ENCODE data around the gene EDN2.

The EDN2 gene

GRCh38 chr1:41489561-41489960 lies 5.1 kb upstream of the EDN2 start:
- ChIA-PET CTCF (interaction anchor here (1.3 to 10.6 kb wide), 2 partner anchors 26 to 30 kb away, joined by 3 to 105 read pairs; no protein-coding TSS in a partner anchor), POLR2A (no interaction called here)
- DNase-seq (ENCODE audit: low read depth, low spot score) = no peak
- no peak overlapping the region for H3K4me3 ChIP-seq (ENCODE audit: low read depth, low read length)
- TF ChIP-seq CTCF (IDR thresholded peaks at IDR 0.05; ENCODE audit: insufficient read depth, low read length, missing control alignments) = no peak

- POLR2A ChIA-PET = no interaction called here
- DNase-seq (ENCODE audit: low read depth, low spot score) = no peak
- no peak overlapping the region for H3K4me3 ChIP-seq (ENCODE audit: low read depth, low read length)
- CTCF ChIA-PET = interaction anchor here (0.6 to 1.0 kb wide), 4 partner anchors 11 to 203 kb away, joined by 3 to 4 read pairs (median 4); no protein-coding TSS in a partner anchor
- no peak for TF ChIP-seq CTCF (IDR thresholded peaks at IDR 0.05; ENCODE audit: insufficient read depth, low read length, missing control alignments)
Observed at GRCh38 chr1:41488040-41488951, 3.8 kb upstream of the EDN2 start.

- TF ChIP-seq CTCF (IDR thresholded peaks at IDR 0.05; ENCODE audit: insufficient read depth, low read length, missing control alignments) = no peak
- H3K4me3 ChIP-seq (ENCODE audit: low read depth, low read length) = peak overlapping the region; percentile 51
- POLR2A ChIA-PET = no interaction called here
- no peak for DNase-seq (ENCODE audit: low read depth, low spot score)
- CTCF ChIA-PET = interaction anchor here (0.6 to 1.0 kb wide), 3 partner anchors 38 to 202 kb away, joined by 3 to 4 read pairs (median 4); no protein-coding TSS in a partner anchor
Observed at GRCh38 chr1:41487126-41488039, 2.9 kb upstream of the EDN2 start.

- peak; percentile 36 for DNase-seq (ENCODE audit: low read depth, low spot score)
- POLR2A ChIA-PET = no interaction called here
- CTCF ChIA-PET = interaction anchor here (0.8 to 3.0 kb wide), 3 partner anchors 11 to 69 kb away, joined by 3 to 12 read pairs (median 4); no protein-coding TSS in a partner anchor
- TF ChIP-seq CTCF (IDR thresholded peaks at IDR 0.05; ENCODE audit: insufficient read depth, low read length, missing control alignments) = no peak
- peak overlapping the region; percentile 51 for H3K4me3 ChIP-seq (ENCODE audit: low read depth, low read length)
Observed at GRCh38 chr1:41486371-41487125, 2.1 kb upstream of the EDN2 start.

GRCh38 chr1:41486053-41486370 lies 1.5 kb upstream of the EDN2 start:
- DNase-seq (ENCODE audit: low read depth, low spot score) = no peak
- H3K4me3 ChIP-seq (ENCODE audit: low read depth, low read length) = no peak overlapping the region; the same call in 1 of the 2 replicates
- ChIA-PET CTCF (interaction anchor here (0.8 to 3.0 kb wide), 4 partner anchors 9 to 68 kb away, joined by 3 to 12 read pairs (median 6); no protein-coding TSS in a partner anchor), POLR2A (no interaction called here)
- TF ChIP-seq CTCF (IDR thresholded peaks at IDR 0.05; ENCODE audit: insufficient read depth, low read length, missing control alignments) = no peak

Data from AG04449 (cell line).